Measurements from ENCODE around the gene MYO5B.

GRCh38 chr18:49933530-49934128 lies 261.3 kb downstream of the MYO5B start:
- no peak for TF ChIP-seq CTCF (IDR thresholded peaks at IDR 0.05; ENCODE audit: borderline replicate concordance, extremely low read depth, low read length, poor library complexity, severe bottlenecking)
- TF ChIP-seq EZH2 (IDR thresholded peaks at IDR 0.05; ENCODE audit: borderline replicate concordance, low read depth, low read length, severe bottlenecking): no peak

Measured in DND-41 (cell line).